IPS-18c (cell line): Measurements from ENCODE around the gene PARD3.
A peak's percentile ranks its signal among the peaks of the same experiment; 100 is the strongest.
"Not testable (repeated sequence)": the region's sequence is repeated elsewhere in the genome, so short reads cannot be mapped to it uniquely, and the experiment has no call there.

Experiments
- H3K4me3 ChIP-seq: 2 replicates; pipeline ENCODE4 v1.7.0; 2013; ENCODE audit warnings: low read depth, mild to moderate bottlenecking, low read length, moderate library complexity; ENCODE audit not compliant: insufficient read depth
- H3K9me3 ChIP-seq: one replicate; pipeline ENCODE4 v1.6.1; 2013; ENCODE audit warnings: mild to moderate bottlenecking, low read length, moderate library complexity; ENCODE audit not compliant: control insufficient read depth, insufficient read depth

The PARD3 gene

GRCh38 chr10:34815185-34816084 is at the start of gene PARD3:
Gene PARD3, minus strand, starts transcription at chr10:34815296. Its CDS starts 301 bp downstream, at chr10:34814995.
- H3K9me3 ChIP-seq, result peaks cover 2% of the 10 kb centered on the region
- H3K4me3 ChIP-seq, result peak within 1 kb of the TSS; percentile 84

- no peaks in the 10 kb centered on the region for H3K9me3 ChIP-seq
- H3K4me3 ChIP-seq, result no peak overlapping the region
Measured at GRCh38 chr10:34864149-34865067, 49.3 kb upstream of the PARD3 start.

GRCh38 chr10:34862892-34863291 is 47.8 kb upstream of the PARD3 start:
- no peaks in the 10 kb centered on the region for H3K9me3 ChIP-seq
- no peak overlapping the region for H3K4me3 ChIP-seq

DNA sequence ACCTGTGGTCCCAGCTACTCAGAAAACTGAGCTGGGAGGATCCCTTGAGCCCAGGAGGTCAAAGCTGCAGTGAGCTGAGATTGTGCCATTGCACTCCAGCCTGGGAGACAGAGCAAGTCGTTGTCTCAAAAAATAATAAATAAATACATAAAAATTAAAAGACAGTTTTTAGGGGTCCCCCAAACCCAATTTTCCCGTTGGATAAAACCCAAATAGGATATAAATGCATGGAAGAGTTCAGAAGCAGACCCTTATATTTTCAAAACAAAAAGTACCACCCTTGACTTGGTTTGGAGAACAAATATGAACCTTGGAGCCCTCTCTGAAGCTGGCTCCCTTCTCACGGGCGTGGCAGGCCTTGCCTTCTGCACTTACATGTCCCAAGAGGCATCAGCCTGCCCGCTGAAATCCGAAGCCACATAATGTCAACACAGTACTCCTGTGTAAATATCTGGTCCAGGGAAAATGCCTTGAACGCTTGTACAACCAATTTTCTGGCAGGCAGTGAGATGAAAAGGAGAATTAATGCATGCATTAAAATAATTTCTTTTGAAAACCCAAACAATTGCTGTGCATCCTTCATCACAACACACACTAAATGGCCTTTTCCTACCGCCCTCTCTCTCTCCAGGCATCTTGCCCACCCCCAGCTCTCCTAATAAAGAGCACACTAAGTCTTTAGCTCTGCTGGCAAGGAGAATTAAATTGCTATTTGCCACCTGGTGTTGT is 46.4 kb upstream of the PARD3 start:
- Histone ChIP-seq H3K9me3 (no peaks in the 10 kb centered on the region), H3K4me3 (no peak overlapping the region)

DNA sequence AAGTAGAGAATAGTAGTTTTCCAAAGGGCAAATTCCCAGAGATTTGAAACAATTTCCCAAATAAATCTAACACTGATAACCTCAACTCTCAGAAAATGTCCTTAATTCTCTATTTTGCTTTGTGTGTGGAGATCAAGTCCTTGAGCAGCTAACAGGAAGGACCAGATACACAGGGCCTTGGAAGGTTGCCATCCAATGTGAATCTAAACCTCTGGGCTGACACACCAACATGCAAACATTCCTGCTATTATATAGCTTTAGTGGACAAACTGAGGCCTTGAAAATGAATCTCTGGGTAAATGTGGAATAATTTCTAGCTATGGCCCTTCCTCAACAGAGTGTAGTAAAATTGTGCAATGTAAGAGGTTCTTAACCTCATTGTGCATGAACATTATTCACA is 44.1 kb upstream of the PARD3 start:
- no peaks in the 10 kb centered on the region for H3K9me3 ChIP-seq
- H3K4me3 ChIP-seq, result no peak overlapping the region

- H3K9me3 ChIP-seq, result no peaks in the 10 kb centered on the region
- no peak overlapping the region for H3K4me3 ChIP-seq
Measured at GRCh38 chr10:34858003-34858402, 42.9 kb upstream of the PARD3 start.

DNA sequence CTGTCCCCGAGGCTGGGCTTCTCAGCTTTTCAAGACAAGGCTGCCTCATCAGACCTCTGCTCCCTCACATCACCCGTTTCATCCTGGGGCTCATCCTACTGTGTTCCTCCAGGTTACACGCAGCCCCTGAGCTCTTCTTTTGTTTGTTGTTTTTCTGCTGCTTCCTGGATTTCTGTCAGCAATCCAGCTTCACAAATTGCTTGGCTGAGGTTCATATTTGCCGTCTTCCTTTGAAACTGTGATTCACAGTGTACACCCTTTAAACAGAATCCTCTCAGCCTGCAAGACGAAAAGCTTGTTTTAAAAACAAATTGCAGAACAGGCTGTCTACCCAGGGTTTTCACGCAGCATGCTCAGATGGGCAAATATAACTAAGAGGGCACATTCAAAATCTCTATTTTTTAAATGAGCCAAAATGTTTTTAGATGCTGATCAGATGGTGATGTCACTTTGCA is 39.1 kb upstream of the PARD3 start:
- H3K9me3 ChIP-seq, result no peaks in the 10 kb centered on the region
- no peak overlapping the region for H3K4me3 ChIP-seq

GRCh38 chr10:34853357-34853756 is 38.3 kb upstream of the PARD3 start:
- no peak overlapping the region for H3K4me3 ChIP-seq
- H3K9me3 ChIP-seq, result no peaks in the 10 kb centered on the region

GRCh38 chr10:34850558-34850957 is 35.5 kb upstream of the PARD3 start:
- no peaks in the 10 kb centered on the region for H3K9me3 ChIP-seq
- H3K4me3 ChIP-seq, result no peak overlapping the region

GRCh38 chr10:34850036-34850435 is 34.9 kb upstream of the PARD3 start:
- Histone ChIP-seq H3K9me3 (no peaks in the 10 kb centered on the region), H3K4me3 (no peak overlapping the region)

- Histone ChIP-seq H3K4me3 (no peak overlapping the region), H3K9me3 (no peaks in the 10 kb centered on the region)
Measured at GRCh38 chr10:34845070-34845469, 30.0 kb upstream of the PARD3 start.

DNA sequence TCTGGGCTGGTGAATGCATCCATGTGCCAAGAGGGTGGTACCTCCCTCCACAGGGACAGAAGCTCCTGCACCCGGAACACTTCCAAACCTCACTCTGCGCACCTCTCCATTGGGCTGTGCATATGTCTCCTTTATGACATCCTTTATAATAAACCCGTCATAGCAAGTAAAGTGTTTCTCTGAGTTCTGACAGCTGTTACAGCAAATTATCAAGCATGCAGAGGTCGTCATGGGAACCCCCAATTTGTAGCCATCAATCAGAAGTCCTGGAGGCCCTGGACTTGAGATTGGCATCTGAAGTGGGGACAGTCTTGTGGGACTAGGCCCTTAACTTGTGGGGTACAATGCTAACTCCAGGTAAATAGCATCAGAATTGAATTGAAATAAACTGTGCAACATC is 29.4 kb upstream of the PARD3 start:
- H3K9me3 ChIP-seq, result no peaks in the 10 kb centered on the region
- H3K4me3 ChIP-seq, result no peak overlapping the region

DNA sequence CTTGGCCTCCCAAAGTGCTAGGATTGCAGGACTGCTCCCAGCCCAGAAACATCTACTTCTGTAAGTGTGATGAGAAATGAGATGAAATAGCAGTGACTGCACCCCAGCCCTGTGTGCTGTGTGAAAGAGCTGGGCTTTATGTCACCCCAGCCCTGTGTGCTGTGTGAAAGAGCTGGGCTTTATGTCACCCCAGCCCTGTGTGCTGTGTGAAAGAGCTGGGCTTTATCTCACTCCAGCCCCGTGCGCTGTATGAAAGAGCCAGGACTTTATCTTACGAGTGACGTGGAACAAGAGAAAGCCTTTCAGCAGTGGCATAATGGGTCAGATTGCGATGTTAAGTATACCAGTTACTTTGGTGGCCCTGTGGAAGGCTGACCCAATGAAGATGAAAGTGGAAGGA is 28.4 kb upstream of the PARD3 start:
- H3K9me3 ChIP-seq, H3K4me3 ChIP-seq: not testable (repeated sequence)

- H3K4me3 ChIP-seq, result no peak overlapping the region
- no peaks in the 10 kb centered on the region for H3K9me3 ChIP-seq
Measured at GRCh38 chr10:34838366-34838900, 23.3 kb upstream of the PARD3 start.

- H3K9me3 ChIP-seq, result peaks cover 2% of the 10 kb centered on the region
- H3K4me3 ChIP-seq, result no peak overlapping the region
Measured at GRCh38 chr10:34835908-34836508, 20.9 kb upstream of the PARD3 start.

- peaks cover 2% of the 10 kb centered on the region for H3K9me3 ChIP-seq
Measured at GRCh38 chr10:34834274-34834673, 19.2 kb upstream of the PARD3 start.

More at GRCh38 chr10:34834274-34834673, 19.2 kb upstream of the PARD3 start:
- H3K4me3 ChIP-seq, result no peak overlapping the region
